SU-DHL-6 (cell line): Measurements from ENCODE around the gene ETV6.

Experiments used
- CTCF ChIP-seq: fragments of 200-600 bp; sonication (generic); IDR thresholded peaks from one replicate; pipeline ENCODE4 v1.5.1; 2017; ENCODE audit warnings: antibody characterized with exemption, mild to moderate bottlenecking, low read length, moderate library complexity; ENCODE audit not compliant: insufficient read depth, poor library complexity, severe bottlenecking
- EZH2phosphoT487 ChIP-seq: fragments of 200-600 bp; sonication (generic), shearing (Covaris generic); conservative IDR thresholded peaks from 2 replicates; pipeline ENCODE4 v1.6.1; 2018; ENCODE audit warnings: mild to moderate bottlenecking, antibody characterized with exemption, low read length, moderate library complexity, mixed read lengths

- TF ChIP-seq CTCF (no peak), EZH2phosphoT487 (no peak)
Measured at GRCh38 chr12:11814374-11814773, 164.9 kb downstream of the ETV6 start.
